Activated T-helper 2 cell treated with anti-CD3 and anti-CD28 coated beads, Interferon-gamma antibody, Interleukin-2, Interleukin-4, amounts not matched to agents 10 μg/mL and 5 μg/mL and 100 μg/mL, durations not matched to agents 14 hours and 24 hours and 36 hours (primary cell): ENCODE data around the gene FGFR2. TPM values are rescaled to one million over a fixed set of nuclear protein-coding genes. Genes with fewer than 3 reads are reported as not detected.
"Not testable (repeated sequence)": the region's sequence is repeated elsewhere in the genome, so short reads cannot be mapped to it uniquely, and the experiment has no call there.

Experiments used
- DNase-seq: peaks from one replicate; pipeline ENCODE4 v3.0.0; 2021; ENCODE audit warnings: low spot score
- H3K27ac Mint-ChIP-seq: one replicate; pipeline ENCODE4 v1.8.0; 2021; ENCODE audit warnings: mixed read lengths
- H3K27me3 Mint-ChIP-seq: one replicate; pipeline ENCODE4 v1.8.0; 2021; ENCODE audit warnings: low read depth, mixed read lengths
- H3K36me3 Mint-ChIP-seq: one replicate; pipeline ENCODE4 v1.8.0; 2021; ENCODE audit warnings: low read depth, mixed read lengths
- H3K4me1 Mint-ChIP-seq: one replicate; pipeline ENCODE4 v1.8.0; 2021; ENCODE audit warnings: low read depth, mixed read lengths
- H3K4me3 Mint-ChIP-seq: one replicate; pipeline ENCODE4 v1.8.0; 2021; ENCODE audit warnings: low read depth, mild to moderate bottlenecking, moderate library complexity, mixed read lengths
- H3K9me3 Mint-ChIP-seq: one replicate; pipeline ENCODE4 v1.8.0; 2021; ENCODE audit warnings: mixed read lengths
- intact Hi-C: fragments of 100-400 bp; cut with micrococcal nuclease; formaldehyde crosslinking; loops from one replicate; pipeline ENCODE4 v1.15.1; 2023
- total RNA-seq: library from RNA; stranded (reverse); gene quantifications from 2 replicates; pipeline ENCODE4 v1.2.3, GENCODE V29; 2022

The FGFR2 gene
- total RNA-seq, 1 donor from 2014 or later = not detected

- Mint-ChIP-seq H3K4me3 (no peak overlapping the region), H3K27ac (no peak overlapping the region), H3K9me3 (no peaks in the 10 kb centered on the region), H3K36me3 (no peaks in the 10 kb centered on the region), H3K4me1 (no peaks in the 10 kb centered on the region), H3K27me3 (no peaks in the 10 kb centered on the region)
- DNase-seq = no peak
- intact Hi-C loops = no loop called here
These were observed 23.6 kb downstream of the FGFR2 start for GRCh38 chr10:121574519-121575166.

GRCh38 chr10:121573538-121573941, 24.7 kb downstream of the FGFR2 start:
- Mint-ChIP-seq H3K9me3 (no peaks in the 10 kb centered on the region), H3K27ac (no peak overlapping the region)
- intact Hi-C loops = no loop called here

DNA sequence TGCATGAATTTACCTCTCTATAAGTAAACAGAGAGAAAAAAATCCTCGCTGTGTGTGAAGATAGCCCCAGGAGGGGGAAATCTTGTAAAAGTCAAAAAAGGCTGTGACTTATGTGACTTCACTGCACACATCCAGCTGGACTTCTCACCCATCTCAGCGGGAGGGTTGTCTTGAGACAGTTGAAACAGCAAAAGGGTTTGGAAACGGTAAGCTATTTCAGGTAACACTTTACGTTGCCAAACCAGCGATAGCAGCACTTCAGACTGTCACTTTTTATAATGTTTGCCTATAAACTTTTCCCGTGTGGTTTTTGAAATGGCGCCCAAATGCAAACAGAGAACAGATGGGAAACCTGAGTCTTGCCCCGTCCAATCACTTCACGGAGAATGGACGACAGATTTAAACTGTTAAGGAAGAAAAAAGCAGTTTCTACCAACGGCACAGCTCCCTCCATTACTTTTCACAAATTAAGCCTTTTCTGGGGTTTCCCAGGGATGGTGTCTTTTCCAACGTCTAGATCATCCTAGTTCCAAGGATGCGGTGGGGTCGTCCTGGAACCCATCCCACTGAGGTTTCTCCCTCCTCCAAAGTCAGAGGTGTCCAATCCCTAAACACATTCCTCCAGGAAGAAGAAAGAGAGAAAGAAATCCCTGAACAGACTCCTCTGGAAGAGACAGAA, 25.2 kb downstream of the FGFR2 start:
- Mint-ChIP-seq H3K4me3 (no peak overlapping the region), H3K36me3 (no peaks in the 10 kb centered on the region), H3K27ac (no peak overlapping the region), H3K4me1 (no peaks in the 10 kb centered on the region), H3K9me3 (no peaks in the 10 kb centered on the region), H3K27me3 (no peaks in the 10 kb centered on the region)
- no peak for DNase-seq
- intact Hi-C loops = no loop called here

More at GRCh38 chr10:121573538-121573941, 24.7 kb downstream of the FGFR2 start:
- Mint-ChIP-seq H3K27me3 (no peaks in the 10 kb centered on the region), H3K4me1 (no peaks in the 10 kb centered on the region), H3K36me3 (no peaks in the 10 kb centered on the region), H3K4me3 (no peak overlapping the region)
- DNase-seq = no peak

- DNase-seq = no peak
- intact Hi-C loops = no loop called here
- H3K4me3 Mint-ChIP-seq = no peak overlapping the region
- H3K36me3 Mint-ChIP-seq = no peaks in the 10 kb centered on the region
- no peaks in the 10 kb centered on the region for H3K27me3 Mint-ChIP-seq
- H3K4me1 Mint-ChIP-seq = no peaks in the 10 kb centered on the region
- no peaks in the 10 kb centered on the region for H3K9me3 Mint-ChIP-seq
- H3K27ac Mint-ChIP-seq = no peak overlapping the region
These were observed 27.9 kb downstream of the FGFR2 start for GRCh38 chr10:121570315-121570714.

- no peaks in the 10 kb centered on the region for H3K9me3 Mint-ChIP-seq
- H3K4me1 Mint-ChIP-seq = no peaks in the 10 kb centered on the region
- H3K27me3 Mint-ChIP-seq = no peaks in the 10 kb centered on the region
- H3K36me3 Mint-ChIP-seq = no peaks in the 10 kb centered on the region
- no peak overlapping the region for H3K27ac Mint-ChIP-seq
- H3K4me3 Mint-ChIP-seq = no peak overlapping the region
- intact Hi-C loops = no loop called here
- no peak for DNase-seq
These were observed 30.0 kb downstream of the FGFR2 start for GRCh38 chr10:121568275-121568674.

DNA sequence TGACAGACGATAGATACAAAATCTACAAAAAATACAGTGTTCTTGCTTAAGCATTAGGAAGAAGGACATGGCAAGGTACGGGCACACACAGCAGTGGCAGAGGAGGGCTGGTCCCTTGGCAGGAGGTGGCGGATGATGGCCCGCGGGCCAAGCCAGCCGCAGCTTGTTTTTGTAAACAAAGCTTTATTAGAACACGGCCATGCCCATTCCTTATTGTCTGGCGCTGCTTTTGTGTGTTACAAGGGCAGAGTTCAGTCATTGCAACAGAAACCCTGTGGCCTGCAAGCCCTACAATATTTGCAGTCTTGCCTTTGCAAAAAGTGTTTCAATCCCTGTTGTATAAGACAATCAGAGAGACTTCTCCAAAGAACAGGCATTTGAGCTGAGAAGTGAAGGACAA, 30.7 kb downstream of the FGFR2 start:
- Mint-ChIP-seq H3K9me3 (no peaks in the 10 kb centered on the region), H3K27me3 (no peaks in the 10 kb centered on the region), H3K36me3 (no peaks in the 10 kb centered on the region), H3K27ac (no peak overlapping the region), H3K4me1 (no peaks in the 10 kb centered on the region), H3K4me3 (no peak overlapping the region)
- intact Hi-C loops = no loop called here
- DNase-seq = no peak

GRCh38 chr10:121566755-121567154, 31.5 kb downstream of the FGFR2 start:
- Mint-ChIP-seq H3K36me3 (no peaks in the 10 kb centered on the region), H3K9me3 (no peaks in the 10 kb centered on the region), H3K27ac (no peak overlapping the region), H3K27me3 (no peaks in the 10 kb centered on the region), H3K4me3 (no peak overlapping the region), H3K4me1 (no peaks in the 10 kb centered on the region)
- intact Hi-C loops = no loop called here
- no peak for DNase-seq

DNA sequence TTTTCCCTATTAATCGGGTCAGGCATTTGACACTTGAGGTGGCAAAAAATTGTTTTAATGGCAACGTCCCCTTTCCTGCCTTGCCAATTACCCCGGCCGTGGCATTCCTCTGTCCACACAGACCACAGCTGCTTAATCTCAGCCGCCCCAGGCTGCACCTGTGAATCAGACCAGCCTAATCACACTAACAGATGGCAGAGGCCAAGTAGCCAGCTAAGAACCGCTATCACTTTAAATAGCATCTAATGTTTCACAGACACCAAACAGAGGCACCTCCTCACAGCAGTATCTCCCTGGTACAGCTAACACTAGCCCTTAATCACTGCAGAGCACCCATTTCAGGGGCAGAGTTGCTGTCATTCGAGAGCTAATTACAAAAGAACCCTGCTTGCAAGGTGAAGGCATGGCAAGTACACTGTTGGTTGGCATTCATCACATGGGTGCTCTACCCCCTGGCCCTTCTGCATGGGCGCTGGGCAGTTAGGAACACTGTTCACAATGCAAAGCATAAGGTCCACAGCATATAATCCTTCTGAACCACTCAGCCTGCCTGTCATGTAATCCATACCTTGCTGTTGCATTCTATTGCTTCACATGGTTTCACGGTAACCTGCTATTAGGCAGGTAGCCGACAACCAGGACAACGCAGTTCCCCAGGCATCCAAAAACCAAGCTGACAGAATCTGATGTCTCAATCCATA, 38.8 kb downstream of the FGFR2 start:
- no peaks in the 10 kb centered on the region for H3K36me3 Mint-ChIP-seq
- no peaks in the 10 kb centered on the region for H3K9me3 Mint-ChIP-seq
- no peak overlapping the region for H3K27ac Mint-ChIP-seq
- H3K4me3 Mint-ChIP-seq = no peak overlapping the region
- H3K27me3 Mint-ChIP-seq = no peaks in the 10 kb centered on the region
- no peaks in the 10 kb centered on the region for H3K4me1 Mint-ChIP-seq
- DNase-seq = no peak
- intact Hi-C loops = no loop called here

- intact Hi-C loops = no loop called here
- Mint-ChIP-seq H3K27ac (no peak overlapping the region), H3K9me3 (no peaks in the 10 kb centered on the region), H3K4me3 (no peak overlapping the region), H3K36me3 (no peaks in the 10 kb centered on the region), H3K27me3 (no peaks in the 10 kb centered on the region), H3K4me1 (no peaks in the 10 kb centered on the region)
- DNase-seq = no peak
These were observed 40.0 kb downstream of the FGFR2 start for GRCh38 chr10:121558238-121558637.

- intact Hi-C loops = no loop called here
- Mint-ChIP-seq H3K36me3 (no peaks in the 10 kb centered on the region), H3K27ac (no peak overlapping the region), H3K4me3 (no peak overlapping the region), H3K27me3 (no peaks in the 10 kb centered on the region), H3K4me1 (no peaks in the 10 kb centered on the region), H3K9me3 (no peaks in the 10 kb centered on the region)
- no peak for DNase-seq
These were observed 41.2 kb downstream of the FGFR2 start for GRCh38 chr10:121556918-121557573.

GRCh38 chr10:121556455-121556854, 41.8 kb downstream of the FGFR2 start:
- Mint-ChIP-seq H3K36me3 (no peaks in the 10 kb centered on the region), H3K4me1 (no peaks in the 10 kb centered on the region), H3K4me3 (no peak overlapping the region), H3K27ac (no peak overlapping the region), H3K9me3 (no peaks in the 10 kb centered on the region), H3K27me3 (no peaks in the 10 kb centered on the region)
- intact Hi-C loops = no loop called here
- DNase-seq = no peak

- intact Hi-C loops, H3K27ac Mint-ChIP-seq, H3K27me3 Mint-ChIP-seq, H3K4me3 Mint-ChIP-seq, H3K36me3 Mint-ChIP-seq, H3K4me1 Mint-ChIP-seq, DNase-seq, H3K9me3 Mint-ChIP-seq: not testable (repeated sequence)
These were observed 43.3 kb downstream of the FGFR2 start for GRCh38 chr10:121554916-121555315.
